Breast epithelium (tissue), 4 donors: Measurements from ENCODE around the gene ZNF407. TPM values are rescaled to one million over a fixed set of nuclear protein-coding genes. Genes with fewer than 3 reads are reported as not detected.

Experiments used
- DNase-seq, 2 donors: peaks; one replicate each; pipeline ENCODE4 v3.0.0-alpha.2; 2019; ENCODE audit warnings: low spot score in 2 of 2
- H3K27ac ChIP-seq, 2 donors: fragments of 200-600 bp; sonication (generic) in 1 of 2; one replicate each; pipeline ENCODE4 v1.5.1; 2016 to 2019; ENCODE audit warnings: mild to moderate bottlenecking in 1 of 2
- H3K27me3 ChIP-seq, 2 donors: fragments of 200-600 bp; sonication (generic) in 1 of 2; one replicate each; pipeline versions ENCODE4 v1.5.1 to v1.6.0; 2017 to 2019; ENCODE audit warnings: control low read depth in 1 of 2, mild to moderate bottlenecking in 1 of 2
- H3K36me3 ChIP-seq: fragments of 200-600 bp; one replicate; pipeline ENCODE4 v1.5.1; 2019
- H3K4me1 ChIP-seq, 2 donors: fragments of 200-600 bp; sonication (generic); one replicate each; pipeline ENCODE4 v1.5.1; 2016 to 2019; ENCODE audit warnings: control low read depth in 1 of 2
- H3K4me3 ChIP-seq, 3 donors: fragments of 200-600 bp; sonication (generic); 1 replicate in 2 of 3; 2 replicates in 1 of 3; pipeline ENCODE4 v1.5.1; 2016 to 2019; ENCODE audit warnings: mild to moderate bottlenecking in 3 of 3, moderate library complexity in 2 of 3
- H3K9me3 ChIP-seq, 2 donors: fragments of 200-600 bp; sonication (generic) in 1 of 2; one replicate each; pipeline ENCODE4 v1.5.1; 2016 to 2019; ENCODE audit warnings: control low read depth in 1 of 2
- CTCF ChIP-seq, 3 donors: fragments of 450-650 bp; IDR thresholded peaks; one replicate each; pipeline ENCODE4 v1.5.1; 2016 to 2017; ENCODE audit warnings: antibody characterized with exemption in 3 of 3, mild to moderate bottlenecking in 3 of 3, moderate library complexity in 3 of 3
- POLR2A ChIP-seq: fragments of 450-650 bp; IDR thresholded peaks from one replicate; pipeline ENCODE4 v1.6.1; 2016; ENCODE audit warnings: antibody characterized with exemption, mild to moderate bottlenecking, moderate library complexity
- POLR2AphosphoS5 ChIP-seq, 3 donors: sonication (generic); formaldehyde crosslinking; IDR thresholded peaks; one replicate each; pipeline ENCODE4 v1.6.1; 2017; ENCODE audit warnings: antibody characterized with exemption in 3 of 3
- intact Hi-C: fragments of 100-400 bp; cut with DNase I; formaldehyde crosslinking; loops from one replicate; pipeline ENCODE4 v1.15.1; 2023; ENCODE audit warnings: low total_unique reads
- total RNA-seq, 3 donors: library from RNA; depleted of rRNA; stranded (reverse); fragments of >200 nt; gene quantifications; one replicate each; pipeline ENCODE4 v1.1.0, GENCODE V29; 2016

Gene ZNF407
- total RNA-seq, 3 donors from 2014 or later: 14.9 to 30.1 (median 22.3) TPM

- TF ChIP-seq POLR2AphosphoS5 (IDR thresholded peaks at IDR 0.05) (no peak), CTCF (IDR thresholded peaks at IDR 0.05) (no peak), POLR2A (no peak)
- H3K36me3 ChIP-seq: no peaks in the 10 kb centered on the region
- H3K27me3 ChIP-seq: no peaks in the 10 kb centered on the region
- H3K4me3 ChIP-seq: no peak overlapping the region
- H3K27ac ChIP-seq: no peak overlapping the region
- H3K4me1 ChIP-seq: no peaks in the 10 kb centered on the region
- DNase-seq: no peak
- intact Hi-C loops: no loop called here
- H3K9me3 ChIP-seq: no peaks in the 10 kb centered on the region
Observed at GRCh38 chr18:74608681-74609080, 11.0 kb downstream of the ZNF407 start.

GRCh38 chr18:74609535-74609934 is 11.9 kb downstream of the ZNF407 start:
- intact Hi-C loops: no loop called here

GRCh38 chr18:74610051-74610615 is 12.5 kb downstream of the ZNF407 start:
- no peak for TF ChIP-seq POLR2AphosphoS5 (IDR thresholded peaks at IDR 0.05)
- TF ChIP-seq CTCF (IDR thresholded peaks at IDR 0.05): no peak
- TF ChIP-seq POLR2A: no peak
- no peak for DNase-seq
- Histone ChIP-seq H3K4me3 (no peak overlapping the region), H3K36me3 (no peaks in the 10 kb centered on the region), H3K4me1 (no peaks in the 10 kb centered on the region), H3K27ac (no peak overlapping the region), H3K9me3 (no peaks in the 10 kb centered on the region), H3K27me3 (no peaks in the 10 kb centered on the region)
- intact Hi-C loops: loop anchor here (10.0 kb wide), 1 partner anchor 1195 kb away; no protein-coding TSS in a partner anchor

More at GRCh38 chr18:74609535-74609934, 11.9 kb downstream of the ZNF407 start:
- Histone ChIP-seq H3K27ac (no peak overlapping the region), H3K9me3 (no peaks in the 10 kb centered on the region), H3K36me3 (no peaks in the 10 kb centered on the region), H3K4me1 (no peaks in the 10 kb centered on the region), H3K27me3 (no peaks in the 10 kb centered on the region), H3K4me3 (no peak overlapping the region)
- TF ChIP-seq POLR2A (no peak), POLR2AphosphoS5 (IDR thresholded peaks at IDR 0.05) (no peak), CTCF (IDR thresholded peaks at IDR 0.05) (no peak)
- no peak for DNase-seq

GRCh38 chr18:74610860-74611259 is 13.2 kb downstream of the ZNF407 start:
- no peak overlapping the region for H3K4me3 ChIP-seq
- intact Hi-C loops: loop anchor here (10.0 kb wide), 1 partner anchor 1194 kb away; no protein-coding TSS in a partner anchor
- no peaks in the 10 kb centered on the region for H3K4me1 ChIP-seq
- H3K36me3 ChIP-seq: no peaks in the 10 kb centered on the region
- TF ChIP-seq CTCF (IDR thresholded peaks at IDR 0.05) (no peak), POLR2A (no peak), POLR2AphosphoS5 (IDR thresholded peaks at IDR 0.05) (no peak)
- no peak for DNase-seq
- no peaks in the 10 kb centered on the region for H3K27me3 ChIP-seq
- no peak overlapping the region for H3K27ac ChIP-seq
- no peaks in the 10 kb centered on the region for H3K9me3 ChIP-seq

- intact Hi-C loops: loop anchor here (10.0 kb wide), 1 partner anchor 1193 kb away; no protein-coding TSS in a partner anchor
- TF ChIP-seq CTCF (IDR thresholded peaks at IDR 0.05) (no peak), POLR2AphosphoS5 (IDR thresholded peaks at IDR 0.05) (no peak), POLR2A (no peak)
- no peak for DNase-seq
- Histone ChIP-seq H3K4me3 (no peak overlapping the region), H3K27me3 (no peaks in the 10 kb centered on the region), H3K4me1 (no peaks in the 10 kb centered on the region), H3K27ac (no peak overlapping the region), H3K36me3 (no peaks in the 10 kb centered on the region), H3K9me3 (no peaks in the 10 kb centered on the region)
Observed at GRCh38 chr18:74611765-74612164, 14.1 kb downstream of the ZNF407 start.
